MM.1S (cell line): ENCODE measurements around the gene SFMBT2.

Experiments
- EZH2 ChIP-seq: fragments of 300-600 bp; sonication (generic); optimal IDR thresholded peaks from 2 replicates; pipeline ENCODE3; 2017; ENCODE audit warnings: low read depth, mild to moderate bottlenecking, antibody characterized with exemption, low read length, mixed read lengths
- EZH2phosphoT487 ChIP-seq: fragments of 300-600 bp; sonication (generic); IDR thresholded peaks from 2 replicates; pipeline ENCODE4 v1.6.1; 2018; ENCODE audit warnings: antibody characterized with exemption, low read length
- TF ChIP-seq, protein P1 (sequence below): fragments of 300-600 bp; sonication (generic); IDR thresholded peaks from 2 replicates; pipeline ENCODE4 v1.5.1; 2016; ENCODE audit warnings: antibody characterized with exemption, low read length, mixed read lengths

DNA sequence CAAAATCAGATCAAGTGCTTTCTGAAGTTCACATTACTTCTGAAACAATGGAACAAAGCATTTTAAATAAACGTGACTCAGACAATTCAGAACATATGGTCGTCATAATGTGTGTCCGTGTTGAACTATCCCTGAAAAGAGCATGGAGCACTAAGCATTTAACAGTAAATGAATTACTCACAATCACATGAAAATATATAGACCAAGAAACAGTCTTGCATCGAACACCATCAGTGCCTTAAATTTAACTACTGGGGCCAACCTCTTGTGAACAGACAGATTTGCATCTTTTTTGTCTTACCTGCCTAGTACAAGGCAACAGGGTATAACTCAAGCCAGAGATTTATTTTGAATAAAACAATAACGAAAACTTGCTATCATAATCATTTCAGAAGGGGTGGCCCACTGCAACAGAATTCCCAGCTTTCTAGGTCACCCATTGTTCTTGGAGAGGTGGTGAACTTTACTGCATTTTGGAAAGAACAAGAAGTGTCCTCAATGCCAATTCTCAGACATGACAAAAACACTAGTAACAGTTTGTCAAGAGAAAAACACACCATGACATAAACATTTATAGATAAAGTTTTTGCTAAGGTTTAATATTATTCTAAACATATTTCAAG lies 293.5 kb downstream of the SFMBT2 start:
- TF ChIP-seq, protein P1, sequence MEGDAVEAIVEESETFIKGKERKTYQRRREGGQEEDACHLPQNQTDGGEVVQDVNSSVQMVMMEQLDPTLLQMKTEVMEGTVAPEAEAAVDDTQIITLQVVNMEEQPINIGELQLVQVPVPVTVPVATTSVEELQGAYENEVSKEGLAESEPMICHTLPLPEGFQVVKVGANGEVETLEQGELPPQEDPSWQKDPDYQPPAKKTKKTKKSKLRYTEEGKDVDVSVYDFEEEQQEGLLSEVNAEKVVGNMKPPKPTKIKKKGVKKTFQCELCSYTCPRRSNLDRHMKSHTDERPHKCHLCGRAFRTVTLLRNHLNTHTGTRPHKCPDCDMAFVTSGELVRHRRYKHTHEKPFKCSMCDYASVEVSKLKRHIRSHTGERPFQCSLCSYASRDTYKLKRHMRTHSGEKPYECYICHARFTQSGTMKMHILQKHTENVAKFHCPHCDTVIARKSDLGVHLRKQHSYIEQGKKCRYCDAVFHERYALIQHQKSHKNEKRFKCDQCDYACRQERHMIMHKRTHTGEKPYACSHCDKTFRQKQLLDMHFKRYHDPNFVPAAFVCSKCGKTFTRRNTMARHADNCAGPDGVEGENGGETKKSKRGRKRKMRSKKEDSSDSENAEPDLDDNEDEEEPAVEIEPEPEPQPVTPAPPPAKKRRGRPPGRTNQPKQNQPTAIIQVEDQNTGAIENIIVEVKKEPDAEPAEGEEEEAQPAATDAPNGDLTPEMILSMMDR = no peak
- no peak for TF ChIP-seq EZH2phosphoT487
- TF ChIP-seq EZH2 = no peak
